ENCODE results near the gene SEZ6L. TPM values are rescaled to one million over a fixed set of nuclear protein-coding genes. Genes with fewer than 3 reads are reported as not detected.

SEZ6L gene
- polyA plus RNA-seq, 1 donor = 4.3 TPM

DNA sequence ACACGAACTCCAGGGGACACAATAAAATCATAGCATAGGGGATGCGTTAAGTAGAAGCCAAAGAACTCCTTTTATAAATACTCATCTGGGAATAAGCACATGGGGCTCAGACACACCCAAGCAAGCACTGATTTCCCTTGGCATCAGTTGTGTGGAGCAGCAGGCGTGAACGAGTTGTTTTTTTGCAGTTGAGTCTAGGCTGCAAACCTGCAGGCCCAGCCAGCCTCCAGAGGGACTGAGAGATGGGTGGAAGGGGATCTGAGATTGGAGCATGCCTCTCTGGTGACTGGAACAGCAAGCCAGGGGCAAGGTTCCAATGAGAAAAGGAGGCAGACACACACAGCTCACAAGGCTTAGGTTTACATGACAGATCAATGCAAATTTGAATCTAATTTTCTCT, 27.4 kb upstream of the SEZ6L start:
- no peaks in the 10 kb centered on the region for H3K4me1 ChIP-seq (ENCODE audit: control insufficient read depth, insufficient read depth, low read length)
- no peaks in the 10 kb centered on the region for H3K9me3 ChIP-seq (ENCODE audit: control insufficient read depth, low read depth, low read length)
- H3K36me3 ChIP-seq (ENCODE audit: control insufficient read depth, insufficient read depth, low read length) = no peaks in the 10 kb centered on the region
- H3K4me3 ChIP-seq (ENCODE audit: low read length) = no peak overlapping the region
- no peak overlapping the region for H3K27ac ChIP-seq (ENCODE audit: low read length)
- H3K27me3 ChIP-seq (ENCODE audit: control insufficient read depth, insufficient read depth, low read length) = no peaks in the 10 kb centered on the region
- 93% methylated on average over 2 of the region's 4 CpGs for WGBS (ENCODE audit: insufficient coverage, low lambda C conversion rate)
- DNase-seq = no peak

DNA sequence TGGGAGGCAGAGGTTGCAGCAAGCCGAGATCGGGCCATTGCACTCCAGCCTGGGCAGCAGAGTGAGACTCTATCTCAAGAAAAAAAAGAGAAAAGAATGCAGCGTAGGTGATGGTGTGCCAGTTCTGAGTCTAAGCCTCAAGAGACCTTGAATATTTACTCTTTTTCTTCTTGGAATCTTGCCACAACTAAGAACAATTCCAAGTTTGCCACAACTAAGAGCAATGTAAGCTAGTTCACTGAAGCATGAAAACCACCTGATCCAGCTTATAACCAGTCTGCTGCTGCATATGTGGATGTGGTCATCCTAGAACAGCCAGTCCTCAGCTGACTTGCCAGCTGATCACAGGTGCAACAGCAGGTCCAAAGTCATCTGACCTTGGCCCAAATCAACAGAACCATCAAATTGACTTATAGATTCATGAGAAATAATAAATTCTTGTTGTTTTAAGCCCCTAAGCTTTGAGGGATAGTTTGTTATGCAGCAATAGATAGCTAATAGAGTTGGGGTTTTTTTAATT, 25.4 kb upstream of the SEZ6L start:
- Histone ChIP-seq H3K4me3 (ENCODE audit: low read length) (no peak overlapping the region), H3K9me3 (ENCODE audit: control insufficient read depth, low read depth, low read length) (no peaks in the 10 kb centered on the region), H3K36me3 (ENCODE audit: control insufficient read depth, insufficient read depth, low read length) (no peaks in the 10 kb centered on the region), H3K27me3 (ENCODE audit: control insufficient read depth, insufficient read depth, low read length) (no peaks in the 10 kb centered on the region), H3K27ac (ENCODE audit: low read length) (no peak overlapping the region), H3K4me1 (ENCODE audit: control insufficient read depth, insufficient read depth, low read length) (no peaks in the 10 kb centered on the region)
- DNase-seq = no peak
- no CpG with 5 or more reads among the region's 3 CpGs for WGBS (ENCODE audit: insufficient coverage, low lambda C conversion rate)

DNA sequence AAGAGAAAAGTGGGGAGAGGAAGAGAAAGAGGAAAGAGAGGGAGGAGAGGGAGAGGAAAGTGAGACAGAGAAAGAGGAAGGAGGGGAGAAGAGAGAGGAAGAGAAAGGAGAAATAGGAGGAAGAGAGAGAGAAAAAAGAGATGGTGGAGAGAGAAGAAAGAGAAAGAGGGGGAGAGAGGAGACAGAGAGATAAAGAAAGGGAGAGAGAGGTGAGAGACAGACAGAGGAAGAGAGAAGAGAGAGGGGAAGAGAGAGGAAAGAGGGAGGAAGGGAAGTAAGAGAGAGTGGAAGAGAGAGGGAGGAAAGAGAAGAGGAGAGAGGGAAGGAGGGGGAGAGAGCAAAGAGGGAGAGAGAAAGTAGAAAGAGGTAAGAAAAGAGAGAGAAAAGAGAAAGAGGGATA, 9.4 kb upstream of the SEZ6L start:
- DNase-seq = no peak
- no peaks in the 10 kb centered on the region for H3K9me3 ChIP-seq (ENCODE audit: control insufficient read depth, low read depth, low read length)
- no peaks in the 10 kb centered on the region for H3K4me1 ChIP-seq (ENCODE audit: control insufficient read depth, insufficient read depth, low read length)
- H3K27me3 ChIP-seq (ENCODE audit: control insufficient read depth, insufficient read depth, low read length) = peaks cover 3% of the 10 kb centered on the region
- H3K4me3 ChIP-seq (ENCODE audit: low read length) = no peak overlapping the region
- H3K36me3 ChIP-seq (ENCODE audit: control insufficient read depth, insufficient read depth, low read length) = no peaks in the 10 kb centered on the region
- no peak overlapping the region for H3K27ac ChIP-seq (ENCODE audit: low read length)

DNA sequence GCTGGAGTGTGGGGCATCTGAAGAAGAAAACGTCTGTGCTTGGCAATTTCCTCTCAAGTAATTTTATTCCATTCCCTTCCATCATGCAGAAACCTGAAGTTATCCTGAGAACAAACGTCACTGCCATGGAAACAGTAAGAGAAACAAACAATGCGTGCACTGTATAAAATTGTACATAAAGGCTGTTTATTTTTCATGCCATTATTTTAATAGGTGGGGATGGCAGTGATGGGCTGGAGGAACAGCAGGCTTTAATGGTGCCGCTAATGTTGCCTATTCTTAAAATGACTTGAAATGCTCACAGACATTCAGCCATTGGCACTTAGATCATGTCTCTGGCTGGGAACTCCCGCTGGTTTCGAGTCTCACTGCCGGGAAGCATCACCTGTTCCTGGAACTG, 7.5 kb upstream of the SEZ6L start:
- Histone ChIP-seq H3K27ac (ENCODE audit: low read length) (no peak overlapping the region), H3K36me3 (ENCODE audit: control insufficient read depth, insufficient read depth, low read length) (no peaks in the 10 kb centered on the region), H3K4me1 (ENCODE audit: control insufficient read depth, insufficient read depth, low read length) (no peaks in the 10 kb centered on the region), H3K27me3 (ENCODE audit: control insufficient read depth, insufficient read depth, low read length) (peaks cover 5% of the 10 kb centered on the region), H3K4me3 (ENCODE audit: low read length) (no peak overlapping the region), H3K9me3 (ENCODE audit: control insufficient read depth, low read depth, low read length) (no peaks in the 10 kb centered on the region)
- no peak for DNase-seq
- WGBS (ENCODE audit: insufficient coverage, low lambda C conversion rate) = 40% methylated on average over 1 of the region's 7 CpGs

DNA sequence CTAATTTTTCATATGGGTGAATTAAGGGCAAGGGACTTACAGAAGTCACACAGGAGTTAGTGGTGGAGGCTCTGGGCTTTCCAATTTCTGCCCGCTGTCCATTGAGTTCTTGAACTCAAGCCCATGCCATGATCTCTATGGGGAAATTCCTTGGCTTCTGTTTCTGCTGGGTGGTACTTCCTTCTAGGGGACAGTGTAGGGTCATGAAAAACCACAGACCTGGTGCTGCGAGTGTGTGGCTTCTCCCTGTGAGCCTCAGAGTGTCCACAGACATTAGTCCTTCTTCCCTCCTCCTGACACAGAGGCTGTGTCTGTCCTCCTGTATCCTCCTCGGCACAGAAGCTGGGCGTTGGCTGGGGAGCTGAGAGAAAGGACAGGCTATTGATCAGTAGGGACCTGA, 6.3 kb upstream of the SEZ6L start:
- no peaks in the 10 kb centered on the region for H3K9me3 ChIP-seq (ENCODE audit: control insufficient read depth, low read depth, low read length)
- H3K27me3 ChIP-seq (ENCODE audit: control insufficient read depth, insufficient read depth, low read length) = peaks cover 13% of the 10 kb centered on the region
- no CpG with 5 or more reads among the region's 4 CpGs for WGBS (ENCODE audit: insufficient coverage, low lambda C conversion rate)
- no peak overlapping the region for H3K4me3 ChIP-seq (ENCODE audit: low read length)
- H3K36me3 ChIP-seq (ENCODE audit: control insufficient read depth, insufficient read depth, low read length) = no peaks in the 10 kb centered on the region
- no peak for DNase-seq
- H3K4me1 ChIP-seq (ENCODE audit: control insufficient read depth, insufficient read depth, low read length) = no peaks in the 10 kb centered on the region
- H3K27ac ChIP-seq (ENCODE audit: low read length) = no peak overlapping the region

DNA sequence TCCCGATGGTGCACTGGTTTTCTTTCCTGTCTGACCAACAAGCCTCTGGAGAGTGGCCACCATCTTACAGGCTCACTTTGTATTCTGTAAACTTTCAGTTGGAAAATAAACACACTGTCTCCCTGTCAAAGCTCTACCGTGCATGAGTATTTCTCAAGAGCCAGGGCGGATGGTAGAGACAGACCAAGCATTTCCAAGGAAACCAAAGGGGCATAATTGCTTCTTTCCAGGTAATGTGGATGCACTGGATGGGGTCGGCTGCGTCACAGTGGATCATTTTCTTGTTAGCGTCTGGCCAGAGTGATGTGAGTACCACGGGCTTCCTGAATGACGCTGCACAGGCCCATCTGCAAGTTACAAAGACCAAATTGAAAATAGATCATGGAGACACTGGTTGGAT, 5.1 kb upstream of the SEZ6L start:
- Histone ChIP-seq H3K27ac (ENCODE audit: low read length) (no peak overlapping the region), H3K36me3 (ENCODE audit: control insufficient read depth, insufficient read depth, low read length) (no peaks in the 10 kb centered on the region), H3K4me3 (ENCODE audit: low read length) (no peak overlapping the region), H3K27me3 (ENCODE audit: control insufficient read depth, insufficient read depth, low read length) (peaks cover 24% of the 10 kb centered on the region), H3K9me3 (ENCODE audit: control insufficient read depth, low read depth, low read length) (no peaks in the 10 kb centered on the region), H3K4me1 (ENCODE audit: control insufficient read depth, insufficient read depth, low read length) (no peaks in the 10 kb centered on the region)
- WGBS (ENCODE audit: insufficient coverage, low lambda C conversion rate) = no CpG with 5 or more reads among the region's 8 CpGs
- DNase-seq = no peak

DNA sequence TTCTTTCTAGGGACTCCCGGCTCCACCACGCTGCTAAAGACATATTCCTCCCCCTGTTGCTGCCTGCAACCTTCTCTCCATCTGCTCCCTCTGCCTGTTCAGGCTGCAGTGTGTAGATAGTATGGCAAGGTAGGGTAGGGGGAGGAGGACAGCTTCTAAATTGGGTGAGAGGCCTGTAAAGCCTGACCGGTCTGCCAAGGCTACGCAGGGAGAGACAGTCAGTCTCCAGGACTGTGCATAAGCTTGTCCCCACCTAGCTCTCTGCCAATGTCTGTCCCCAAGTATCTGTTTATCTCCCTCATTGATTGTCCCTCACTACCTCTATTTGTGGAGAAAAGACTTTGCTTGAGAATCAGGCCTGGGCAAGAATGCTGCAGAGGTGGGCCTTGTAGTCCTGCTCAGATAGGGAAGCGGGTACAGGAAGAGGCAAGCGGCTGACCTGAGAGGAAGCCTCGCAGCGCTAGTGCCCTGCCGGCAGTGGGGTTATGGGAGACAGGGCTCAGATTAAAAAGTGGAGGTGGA, 871 bp upstream of the SEZ6L start:
- Histone ChIP-seq H3K4me1 (ENCODE audit: control insufficient read depth, insufficient read depth, low read length) (no peaks in the 10 kb centered on the region), H3K27me3 (ENCODE audit: control insufficient read depth, insufficient read depth, low read length) (peaks cover 44% of the 10 kb centered on the region), H3K27ac (ENCODE audit: low read length) (no peak overlapping the region), H3K9me3 (ENCODE audit: control insufficient read depth, low read depth, low read length) (no peaks in the 10 kb centered on the region), H3K4me3 (ENCODE audit: low read length) (no peak overlapping the region), H3K36me3 (ENCODE audit: control insufficient read depth, insufficient read depth, low read length) (no peaks in the 10 kb centered on the region)
- DNase-seq = no peak
- WGBS (ENCODE audit: insufficient coverage, low lambda C conversion rate) = no CpG with 5 or more reads among the region's 9 CpGs

DNA sequence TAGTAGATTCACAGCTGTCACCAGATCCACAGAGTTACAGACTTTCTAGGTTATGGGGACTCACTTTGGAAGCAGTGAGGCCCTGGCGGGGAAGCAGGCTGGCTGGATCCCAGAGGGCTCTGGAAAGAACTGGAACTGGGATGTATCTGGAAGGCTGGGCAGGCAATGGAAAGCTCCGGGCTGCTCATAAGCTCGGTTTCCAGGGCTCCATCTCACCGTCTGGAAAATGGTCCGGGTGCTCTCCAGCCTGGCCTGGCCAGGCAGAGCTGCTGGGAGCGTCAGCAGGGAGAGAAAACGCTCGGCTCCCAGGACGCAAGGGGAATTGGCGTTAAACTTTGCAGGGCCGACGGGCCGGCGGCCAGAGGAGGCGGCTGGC, 335 bp upstream of the SEZ6L start:
- no peaks in the 10 kb centered on the region for H3K9me3 ChIP-seq (ENCODE audit: control insufficient read depth, low read depth, low read length)
- no peaks in the 10 kb centered on the region for H3K36me3 ChIP-seq (ENCODE audit: control insufficient read depth, insufficient read depth, low read length)
- H3K27ac ChIP-seq (ENCODE audit: low read length) = no peak overlapping the region
- DNase-seq = peak in 1 of 2 donors; percentile 4
- peaks cover 44% of the 10 kb centered on the region for H3K27me3 ChIP-seq (ENCODE audit: control insufficient read depth, insufficient read depth, low read length)
- no peaks in the 10 kb centered on the region for H3K4me1 ChIP-seq (ENCODE audit: control insufficient read depth, insufficient read depth, low read length)
- no CpG with 5 or more reads among the region's 15 CpGs for WGBS (ENCODE audit: insufficient coverage, low lambda C conversion rate)
- H3K4me3 ChIP-seq (ENCODE audit: low read length) = no peak overlapping the region

DNA sequence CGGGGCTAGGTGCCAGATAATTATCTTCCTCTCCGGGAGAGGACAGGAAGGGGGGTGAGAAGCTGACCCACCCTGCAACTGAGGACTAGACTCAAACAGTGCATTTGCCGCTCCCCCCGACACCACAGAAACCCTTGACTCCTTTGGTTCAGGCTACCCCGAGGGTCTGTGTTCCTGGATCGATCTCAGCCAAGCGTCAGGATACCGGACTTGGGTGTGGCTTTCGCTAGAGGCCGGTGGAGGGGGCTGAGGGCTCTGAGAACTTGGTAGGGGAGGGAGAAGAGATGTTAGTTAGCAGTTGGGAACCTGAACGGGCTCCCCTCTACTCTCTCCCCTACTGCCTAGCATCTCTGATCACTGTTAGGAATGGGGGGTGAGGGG, 840 bp downstream of the SEZ6L start:
- no peaks in the 10 kb centered on the region for H3K9me3 ChIP-seq (ENCODE audit: control insufficient read depth, low read depth, low read length)
- H3K27ac ChIP-seq (ENCODE audit: low read length) = no peak overlapping the region
- H3K36me3 ChIP-seq (ENCODE audit: control insufficient read depth, insufficient read depth, low read length) = no peaks in the 10 kb centered on the region
- no peaks in the 10 kb centered on the region for H3K4me1 ChIP-seq (ENCODE audit: control insufficient read depth, insufficient read depth, low read length)
- H3K27me3 ChIP-seq (ENCODE audit: control insufficient read depth, insufficient read depth, low read length) = peaks cover 52% of the 10 kb centered on the region
- peak overlapping the region; percentile 28 for H3K4me3 ChIP-seq (ENCODE audit: low read length)
- WGBS (ENCODE audit: insufficient coverage, low lambda C conversion rate) = no CpG with 5 or more reads among the region's 11 CpGs
- DNase-seq = no peak

DNA sequence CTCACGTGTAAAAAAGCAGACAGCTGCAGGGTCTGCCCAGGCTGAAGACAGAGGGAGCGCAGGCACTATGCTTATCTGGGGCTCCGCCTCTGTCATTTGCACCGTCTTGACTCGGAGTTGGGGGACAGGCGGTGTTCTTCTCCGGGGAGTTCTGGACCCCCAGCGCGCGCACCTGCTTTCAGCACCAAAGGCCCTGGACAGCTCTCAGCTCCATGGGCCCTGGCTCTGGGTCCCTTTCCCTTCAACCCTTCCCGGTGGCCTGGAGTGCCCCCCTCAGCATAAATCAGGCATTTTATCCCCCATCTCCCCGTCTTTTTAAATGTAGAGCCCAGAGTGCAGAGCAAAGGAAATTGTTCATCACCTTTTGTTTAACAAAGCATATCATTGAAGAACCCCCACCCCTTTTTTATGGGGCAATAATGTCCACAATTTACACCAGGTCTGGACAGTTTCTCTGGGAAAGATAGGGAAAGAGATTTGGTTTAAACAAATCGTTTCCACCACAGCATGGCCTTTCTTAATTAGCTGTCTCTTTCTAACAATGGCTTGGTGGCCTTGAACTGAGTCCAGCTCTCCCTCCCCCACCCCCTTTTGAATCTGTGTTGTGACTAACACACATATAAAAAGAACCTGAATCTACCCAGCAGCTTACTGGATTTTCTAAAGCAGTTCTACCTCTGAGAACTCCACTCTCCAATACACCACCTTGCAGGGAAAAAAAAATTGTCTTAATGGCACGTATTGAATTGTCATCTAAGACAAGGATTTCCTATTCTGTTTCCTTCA, 1.7 kb downstream of the SEZ6L start:
- no peak overlapping the region for H3K4me3 ChIP-seq (ENCODE audit: low read length)
- no peak overlapping the region for H3K27ac ChIP-seq (ENCODE audit: low read length)
- no peak for DNase-seq
- no peaks in the 10 kb centered on the region for H3K9me3 ChIP-seq (ENCODE audit: control insufficient read depth, low read depth, low read length)
- H3K4me1 ChIP-seq (ENCODE audit: control insufficient read depth, insufficient read depth, low read length) = no peaks in the 10 kb centered on the region
- no peaks in the 10 kb centered on the region for H3K36me3 ChIP-seq (ENCODE audit: control insufficient read depth, insufficient read depth, low read length)
- WGBS (ENCODE audit: insufficient coverage, low lambda C conversion rate) = no CpG with 5 or more reads among the region's 14 CpGs
- H3K27me3 ChIP-seq (ENCODE audit: control insufficient read depth, insufficient read depth, low read length) = peaks cover 52% of the 10 kb centered on the region
